Ectodermal cell (in vitro differentiated cells): ENCODE measurements around the gene PPP1R3D.

Experiments
- H3K27ac ChIP-seq: 2 replicates; pipeline ENCODE4 v1.7.0; 2013; ENCODE audit warnings: mild to moderate bottlenecking, low read depth, low read length; ENCODE audit not compliant: insufficient read depth, poor library complexity, severe bottlenecking
- H3K27me3 ChIP-seq: 2 replicates; pipeline ENCODE4 v1.7.0; 2013; ENCODE audit warnings: mild to moderate bottlenecking, low read length; ENCODE audit not compliant: insufficient read depth, control insufficient read depth, poor library complexity, severe bottlenecking
- H3K36me3 ChIP-seq: one replicate; pipeline ENCODE4 v1.7.0; 2013; ENCODE audit warnings: low read length; ENCODE audit not compliant: control insufficient read depth, insufficient read depth
- H3K4me1 ChIP-seq: one replicate; pipeline ENCODE4 v1.7.0; 2013; ENCODE audit warnings: low read length; ENCODE audit not compliant: control insufficient read depth, insufficient read depth
- H3K4me3 ChIP-seq: 2 replicates; pipeline ENCODE4 v1.7.0; 2013; ENCODE audit warnings: low read depth, low read length, control low read depth; ENCODE audit not compliant: insufficient read depth
- H3K9me3 ChIP-seq: 2 replicates; pipeline ENCODE4 v1.7.0; 2013; ENCODE audit warnings: mild to moderate bottlenecking, low read length, moderate library complexity; ENCODE audit not compliant: control insufficient read depth
- WGBS, 2 experiments: methylation state at CpG; one replicate each; pipeline ENCODE4 v1.1.7; 2013; ENCODE audit warnings: missing lambda C conversion rate in 2 of 2; 5-methylcytosine and 5-hydroxymethylcytosine counted together

PPP1R3D gene

DNA sequence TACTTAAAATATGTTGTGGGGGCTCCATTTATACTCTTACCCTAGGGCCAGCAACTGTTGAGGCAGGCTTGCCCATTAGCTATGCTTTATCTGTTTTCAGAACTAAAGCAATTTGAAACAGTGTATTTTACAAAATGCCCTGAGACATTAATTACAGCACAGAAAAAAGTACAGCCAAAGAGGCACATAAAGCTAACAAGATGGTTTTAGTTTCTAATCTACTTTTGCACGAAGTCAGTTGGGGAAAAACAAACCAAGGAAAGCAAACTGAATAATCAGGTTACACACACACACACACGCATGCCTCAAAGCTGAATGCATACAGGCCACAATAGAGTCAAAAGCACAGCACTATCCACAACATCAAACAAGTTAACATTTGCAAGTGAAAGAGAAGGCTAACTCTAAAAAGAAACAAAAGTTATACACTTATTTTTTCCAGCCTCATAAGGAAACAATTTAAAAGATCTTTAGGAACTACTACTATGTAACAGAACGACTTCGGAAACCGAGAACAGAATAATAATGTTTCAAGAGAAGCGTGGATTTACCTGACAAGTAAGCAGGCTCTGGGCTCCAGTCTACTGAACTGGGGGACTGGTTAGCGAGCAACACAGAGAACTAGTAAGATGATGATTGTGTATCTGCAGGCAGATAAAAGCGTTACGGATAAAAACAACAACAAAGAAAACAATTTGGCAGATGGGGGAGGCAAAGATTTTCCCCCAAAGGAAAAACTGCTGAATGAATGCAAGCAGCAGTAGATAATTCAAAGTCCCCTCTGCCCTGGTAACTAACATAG lies 8.4 kb downstream of the PPP1R3D start:
- peaks cover 7% of the 10 kb centered on the region for H3K4me1 ChIP-seq
- H3K36me3 ChIP-seq: no peaks in the 10 kb centered on the region
- no peaks in the 10 kb centered on the region for H3K9me3 ChIP-seq
- WGBS, 2 experiments: 63 to 67% methylated on average over 9 of the region's 9 CpGs
- peaks cover 28% of the 10 kb centered on the region for H3K27me3 ChIP-seq
- no peak overlapping the region for H3K27ac ChIP-seq
- H3K4me3 ChIP-seq: no peak overlapping the region

- Histone ChIP-seq H3K27me3 (no peaks in the 10 kb centered on the region), H3K4me3 (no peak overlapping the region), H3K27ac (no peak overlapping the region), H3K36me3 (no peaks in the 10 kb centered on the region), H3K4me1 (no peaks in the 10 kb centered on the region), H3K9me3 (no peaks in the 10 kb centered on the region)
Observed at GRCh38 chr20:59925899-59926298, 14.2 kb downstream of the PPP1R3D start.

DNA sequence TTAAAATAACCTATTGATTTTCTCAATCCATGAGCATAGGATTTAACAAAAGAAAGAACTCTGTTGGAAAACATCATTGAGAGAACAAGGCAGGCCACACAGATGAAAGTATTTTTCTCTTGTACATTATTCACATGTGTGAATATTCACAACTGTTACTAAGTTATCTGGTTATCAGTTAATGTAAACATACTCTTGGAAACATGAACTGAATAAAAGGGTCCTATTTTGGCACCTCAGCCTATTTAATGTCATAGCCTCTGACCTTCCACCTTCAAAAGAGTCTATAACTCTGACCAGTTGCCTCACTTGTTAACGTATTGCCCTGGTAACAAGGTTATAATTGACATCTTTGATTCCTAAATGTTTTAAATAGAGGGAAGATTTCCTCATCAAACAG lies 14.7 kb downstream of the PPP1R3D start:
- H3K4me3 ChIP-seq: no peak overlapping the region
- H3K9me3 ChIP-seq: no peaks in the 10 kb centered on the region
- no peaks in the 10 kb centered on the region for H3K36me3 ChIP-seq
- WGBS, 2 experiments: 86 to 89% methylated on average over 1 of the region's 1 CpG
- no peaks in the 10 kb centered on the region for H3K27me3 ChIP-seq
- no peak overlapping the region for H3K27ac ChIP-seq
- no peaks in the 10 kb centered on the region for H3K4me1 ChIP-seq

GRCh38 chr20:59923514-59923913 lies 16.6 kb downstream of the PPP1R3D start:
- no peaks in the 10 kb centered on the region for H3K9me3 ChIP-seq
- no peaks in the 10 kb centered on the region for H3K27me3 ChIP-seq
- 83 to 100% methylated on average over 1 of the region's 1 CpG for WGBS, 2 experiments
- H3K27ac ChIP-seq: no peak overlapping the region
- no peaks in the 10 kb centered on the region for H3K36me3 ChIP-seq
- no peak overlapping the region for H3K4me3 ChIP-seq
- no peaks in the 10 kb centered on the region for H3K4me1 ChIP-seq

GRCh38 chr20:59920944-59921343 lies 19.2 kb downstream of the PPP1R3D start:
- Histone ChIP-seq H3K4me1 (no peaks in the 10 kb centered on the region), H3K9me3 (no peaks in the 10 kb centered on the region), H3K36me3 (no peaks in the 10 kb centered on the region), H3K4me3 (no peak overlapping the region), H3K27ac (no peak overlapping the region), H3K27me3 (no peaks in the 10 kb centered on the region)

DNA sequence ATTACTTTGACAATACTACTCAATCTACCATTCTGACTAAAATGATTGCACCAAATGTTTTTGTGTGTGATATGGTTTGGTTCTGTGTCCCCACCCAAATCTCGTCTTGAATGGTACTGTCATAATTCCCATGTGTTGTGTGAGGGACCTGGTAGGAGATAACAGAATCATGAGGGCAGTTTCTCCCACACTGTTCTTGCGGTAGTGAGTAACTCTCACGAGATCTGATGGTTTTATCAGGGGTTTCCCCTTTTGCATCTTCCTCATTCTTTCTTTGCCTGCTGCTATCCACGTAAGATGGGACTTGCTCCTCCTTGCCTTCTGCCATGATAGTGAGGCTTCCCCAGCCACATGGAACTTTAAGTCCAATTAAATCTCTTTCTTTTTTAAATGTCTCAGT lies 27.5 kb downstream of the PPP1R3D start:
- no peaks in the 10 kb centered on the region for H3K36me3 ChIP-seq
- H3K4me3 ChIP-seq: no peak overlapping the region
- H3K27me3 ChIP-seq: no peaks in the 10 kb centered on the region
- H3K4me1 ChIP-seq: no peaks in the 10 kb centered on the region
- no peak overlapping the region for H3K27ac ChIP-seq
- no peaks in the 10 kb centered on the region for H3K9me3 ChIP-seq
- 74 to 78% methylated on average over 4 of the region's 4 CpGs for WGBS, 2 experiments

DNA sequence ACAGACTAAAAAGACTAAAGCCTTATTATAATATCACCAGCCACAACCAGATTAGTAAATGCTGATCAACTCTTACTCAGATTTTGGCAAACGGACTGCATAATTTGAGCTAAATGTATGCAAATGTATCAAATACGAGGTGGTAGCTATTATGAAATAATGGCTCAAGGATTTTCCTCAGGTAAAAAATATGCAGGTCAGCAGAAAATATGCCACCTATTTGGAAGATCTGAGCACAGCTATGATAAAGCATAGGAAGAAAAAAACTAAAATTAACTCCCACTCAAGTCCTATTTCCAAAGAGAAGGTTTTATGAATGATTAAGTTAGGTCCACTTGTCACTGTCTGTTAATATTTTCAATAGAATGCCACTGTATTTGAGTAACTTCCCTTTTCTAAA lies 29.1 kb downstream of the PPP1R3D start:
- no peaks in the 10 kb centered on the region for H3K27me3 ChIP-seq
- WGBS, 2 experiments: 88 to 93% methylated on average over 2 of the region's 2 CpGs

GRCh38 chr20:59908855-59909254 lies 31.2 kb downstream of the PPP1R3D start:
- Histone ChIP-seq H3K4me3 (no peak overlapping the region), H3K27me3 (no peaks in the 10 kb centered on the region), H3K9me3 (no peaks in the 10 kb centered on the region), H3K4me1 (no peaks in the 10 kb centered on the region), H3K27ac (no peak overlapping the region), H3K36me3 (no peaks in the 10 kb centered on the region)
- 90 to 92% methylated on average over 5 of the region's 5 CpGs for WGBS, 2 experiments

More for the DNA sequence above, 29.1 kb downstream of the PPP1R3D start:
- Histone ChIP-seq H3K4me1 (no peaks in the 10 kb centered on the region), H3K36me3 (no peaks in the 10 kb centered on the region), H3K27ac (no peak overlapping the region), H3K4me3 (no peak overlapping the region), H3K9me3 (no peaks in the 10 kb centered on the region)

GRCh38 chr20:59903621-59904020 lies 36.5 kb downstream of the PPP1R3D start:
- Histone ChIP-seq H3K27ac (no peak overlapping the region), H3K4me1 (no peaks in the 10 kb centered on the region), H3K4me3 (no peak overlapping the region), H3K9me3 (no peaks in the 10 kb centered on the region), H3K36me3 (no peaks in the 10 kb centered on the region), H3K27me3 (no peaks in the 10 kb centered on the region)
- 83% methylated on average over 1 of the region's 1 CpG; no CpG with 5 or more reads in 1 of the 2 experiments for WGBS, 2 experiments

DNA sequence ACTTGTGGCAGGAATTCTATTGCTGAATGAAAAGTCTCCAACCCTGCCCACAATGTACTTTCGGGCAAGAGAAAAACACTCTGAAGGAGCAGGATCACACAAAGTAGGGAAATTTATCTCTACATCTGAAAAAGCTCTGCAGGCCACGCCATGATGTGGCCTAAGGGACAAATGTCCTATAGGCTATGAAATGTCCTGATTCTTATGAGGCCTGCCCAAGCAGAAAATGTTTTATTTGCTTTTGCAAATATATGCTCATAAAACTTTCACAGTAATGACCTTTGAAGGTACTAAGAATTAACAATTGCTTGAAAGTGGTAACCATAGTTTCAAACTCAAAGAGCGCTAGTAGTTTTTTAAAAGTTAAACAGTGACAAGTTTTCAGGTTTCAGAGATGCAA lies 37.6 kb downstream of the PPP1R3D start:
- H3K4me1 ChIP-seq: no peaks in the 10 kb centered on the region
- no peak overlapping the region for H3K27ac ChIP-seq
- H3K4me3 ChIP-seq: no peak overlapping the region
- H3K36me3 ChIP-seq: no peaks in the 10 kb centered on the region
- no peaks in the 10 kb centered on the region for H3K27me3 ChIP-seq
- H3K9me3 ChIP-seq: no peaks in the 10 kb centered on the region
- 91 to 95% methylated on average over 3 of the region's 3 CpGs for WGBS, 2 experiments

DNA sequence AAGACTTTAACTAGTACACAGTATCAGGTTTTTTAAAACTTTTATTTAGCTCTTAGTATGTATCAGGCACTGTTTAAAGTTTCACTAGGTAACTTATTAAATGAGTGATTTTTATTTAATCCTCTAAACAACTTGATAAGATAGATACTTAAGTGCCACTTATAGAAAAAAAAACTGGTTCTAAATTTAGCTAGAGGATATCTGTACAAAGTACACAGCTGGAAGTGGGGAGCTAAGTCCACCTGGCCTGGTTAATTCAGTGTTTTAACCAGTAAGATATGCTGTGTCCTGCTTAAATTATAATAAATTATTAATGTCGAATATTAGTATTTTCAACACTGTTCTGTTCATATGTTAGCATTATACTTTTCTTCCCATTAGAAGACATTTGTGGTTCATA lies 44.2 kb downstream of the PPP1R3D start:
- Histone ChIP-seq H3K27ac (no peak overlapping the region), H3K9me3 (no peaks in the 10 kb centered on the region), H3K36me3 (no peaks in the 10 kb centered on the region), H3K4me3 (no peak overlapping the region), H3K27me3 (no peaks in the 10 kb centered on the region), H3K4me1 (no peaks in the 10 kb centered on the region)
- no CpG with 5 or more reads among the region's 1 CpG for WGBS, 2 experiments
